ENCODE measurements around the gene ADTRP.
A peak's percentile ranks its signal among the peaks of the same experiment; 100 is the strongest.
"Not testable (repeated sequence)": the region's sequence is repeated elsewhere in the genome, so short reads cannot be mapped to it uniquely, and the experiment has no call there.

Gene ADTRP

DNA sequence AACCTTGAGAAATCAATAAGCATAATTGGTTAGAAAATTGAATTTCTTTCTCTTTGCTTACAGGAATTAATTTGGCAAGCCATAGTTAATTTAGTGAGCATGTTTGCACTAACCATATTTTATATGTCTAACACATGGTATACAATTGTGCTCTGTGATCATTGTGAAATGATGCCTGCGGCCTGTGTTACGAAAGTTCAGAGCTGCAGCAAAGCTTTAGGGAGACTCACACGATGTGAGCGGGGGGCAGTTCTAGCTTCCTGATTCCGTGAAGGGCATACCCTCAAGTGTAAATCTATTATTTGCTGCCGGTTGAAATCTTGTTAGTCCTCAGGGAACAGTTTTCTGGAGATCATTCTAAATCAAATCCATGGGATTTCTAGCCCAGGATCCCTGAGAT, 25.5 kb upstream of the ADTRP start:
- no peak for DNase-seq (ENCODE audit: low read depth in 2 of 3, low spot score in 1 of 3)

DNA sequence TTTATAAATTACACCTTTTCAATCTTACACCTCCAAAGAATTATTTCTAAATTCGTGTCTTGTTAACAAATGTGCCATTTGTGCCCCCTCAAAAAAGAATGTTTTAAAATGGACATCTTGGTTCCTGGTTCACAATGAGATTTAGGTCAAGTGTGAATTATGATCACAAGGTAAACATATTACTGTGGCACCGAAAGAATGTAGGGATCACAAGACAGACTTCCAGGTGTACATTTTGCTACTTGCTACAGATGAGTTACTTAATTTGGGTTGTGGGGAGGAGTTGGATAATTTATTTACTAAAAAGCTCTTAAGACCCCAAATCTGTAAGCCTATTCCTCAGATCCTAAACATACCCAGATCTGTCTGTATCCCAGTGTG, 25.0 kb upstream of the ADTRP start:
- DNase-seq (ENCODE audit: low read depth in 2 of 3, low spot score in 1 of 3), result no peak

DNA sequence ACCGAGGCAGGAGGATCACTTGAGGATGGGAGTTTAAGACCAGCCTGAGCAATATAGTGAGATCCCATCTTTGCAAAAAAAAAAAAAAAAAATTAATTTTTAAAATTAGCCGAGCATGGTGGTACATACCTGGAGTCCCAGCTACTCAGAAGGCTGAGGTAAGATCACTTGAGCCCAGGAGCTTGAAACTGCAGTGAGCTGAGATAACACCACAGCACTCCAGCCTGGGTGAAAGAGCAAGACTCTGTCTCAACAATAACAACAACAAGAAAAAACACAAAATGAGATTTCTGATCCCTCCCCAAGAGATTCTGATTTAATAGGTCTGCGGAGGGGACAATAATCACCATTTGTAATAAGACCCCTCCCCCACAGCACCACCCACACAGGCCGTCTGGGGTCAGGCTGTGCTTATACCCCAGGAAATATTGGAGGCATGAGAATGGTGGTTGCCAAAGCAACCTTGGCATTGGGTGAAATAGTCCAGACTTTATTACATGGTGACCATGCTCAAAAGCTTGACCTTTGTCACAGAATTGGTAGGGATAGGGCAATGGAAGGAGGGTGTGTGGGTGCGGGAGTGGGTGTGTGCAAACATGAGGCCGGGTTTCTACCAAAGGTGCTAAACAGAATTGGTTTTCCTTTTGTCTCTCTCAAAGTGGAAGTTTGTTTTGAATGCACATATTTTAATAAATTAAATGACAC, 24.4 kb upstream of the ADTRP start:
- DNase-seq (ENCODE audit: low read depth in 2 of 3, low spot score in 1 of 3), result no peak

DNA sequence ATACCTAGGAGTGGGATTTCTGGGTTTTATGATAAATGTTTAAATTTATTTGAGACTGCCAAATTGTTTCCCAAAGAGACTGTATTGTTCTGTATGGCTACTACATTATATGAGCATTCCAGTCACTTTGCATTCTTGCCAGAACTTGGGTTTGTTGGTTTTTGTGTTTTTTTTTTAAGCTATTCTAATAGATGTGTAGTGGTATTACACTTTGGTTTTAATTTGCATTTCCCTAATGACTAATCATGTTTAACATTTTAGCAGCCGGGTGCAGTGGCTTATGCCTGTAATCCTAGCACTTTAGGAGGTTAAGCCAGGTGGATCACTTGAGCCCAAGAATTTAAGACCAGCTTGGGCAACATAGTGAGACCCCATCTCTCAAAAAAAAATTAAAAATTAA, 21.9 kb upstream of the ADTRP start:
- not testable (repeated sequence) for DNase-seq (ENCODE audit: low read depth in 2 of 3, low spot score in 1 of 3)

DNA sequence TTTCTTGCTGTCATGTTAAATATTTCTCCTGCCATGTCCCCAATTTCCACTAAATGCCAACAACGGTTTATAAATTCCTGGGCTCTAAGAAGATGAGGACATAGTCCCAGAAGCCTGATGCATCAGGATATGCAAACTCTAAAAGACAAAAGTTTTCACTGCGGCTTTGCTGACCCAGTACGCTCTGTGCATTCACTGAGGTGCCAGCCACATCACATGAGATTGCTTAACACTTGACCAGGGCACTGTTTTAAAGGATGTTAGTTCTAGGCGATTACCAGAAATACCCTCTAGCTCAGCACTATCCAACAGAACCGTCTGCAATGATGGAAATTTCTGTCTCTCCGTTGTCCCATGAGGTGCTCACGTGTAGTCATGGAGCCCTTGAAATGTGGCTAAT, 19.9 kb upstream of the ADTRP start:
- DNase-seq (ENCODE audit: low read depth in 2 of 3, low spot score in 1 of 3), result no peak

DNA sequence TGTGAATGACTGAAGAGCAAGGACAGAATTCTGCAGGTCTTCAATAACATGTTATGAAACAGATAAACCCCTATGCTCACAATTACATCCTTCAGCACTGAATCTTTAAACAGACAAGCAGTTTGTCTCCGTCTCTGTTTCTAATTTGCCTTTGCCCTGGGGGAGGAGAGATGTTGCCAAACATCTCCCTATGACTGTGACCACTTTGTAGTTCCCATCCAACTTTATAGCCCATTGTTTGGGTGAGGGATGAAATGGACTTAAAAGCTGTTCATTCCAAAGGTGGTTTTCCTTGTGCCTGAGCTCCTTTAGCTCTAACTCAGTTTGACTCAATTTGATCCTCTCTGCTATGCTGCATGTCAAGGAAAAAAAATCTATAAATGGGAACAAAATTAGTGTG, 19.5 kb upstream of the ADTRP start:
- no peak for DNase-seq (ENCODE audit: low read depth in 2 of 3, low spot score in 1 of 3)

DNA sequence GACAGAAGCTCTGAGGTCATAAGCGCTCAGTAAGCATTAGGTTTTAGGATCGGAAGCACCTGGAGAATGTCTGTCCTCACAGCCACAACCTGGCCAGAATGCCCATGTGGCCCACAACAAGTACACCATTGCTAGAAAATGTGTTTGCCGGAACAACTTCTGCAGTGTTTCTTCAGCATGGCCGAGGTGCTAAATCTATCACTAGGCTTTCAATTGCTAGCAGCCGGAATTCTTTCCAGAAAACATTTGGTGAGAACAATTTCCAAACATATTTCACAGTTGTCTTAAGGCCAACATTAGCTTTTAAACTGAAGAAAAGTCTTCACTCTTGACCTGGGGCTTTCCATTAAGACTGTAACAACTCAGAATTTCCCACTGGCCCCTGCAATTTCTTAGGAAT, 18.2 kb upstream of the ADTRP start:
- DNase-seq (ENCODE audit: low read depth in 2 of 3, low spot score in 1 of 3), result no peak

DNA sequence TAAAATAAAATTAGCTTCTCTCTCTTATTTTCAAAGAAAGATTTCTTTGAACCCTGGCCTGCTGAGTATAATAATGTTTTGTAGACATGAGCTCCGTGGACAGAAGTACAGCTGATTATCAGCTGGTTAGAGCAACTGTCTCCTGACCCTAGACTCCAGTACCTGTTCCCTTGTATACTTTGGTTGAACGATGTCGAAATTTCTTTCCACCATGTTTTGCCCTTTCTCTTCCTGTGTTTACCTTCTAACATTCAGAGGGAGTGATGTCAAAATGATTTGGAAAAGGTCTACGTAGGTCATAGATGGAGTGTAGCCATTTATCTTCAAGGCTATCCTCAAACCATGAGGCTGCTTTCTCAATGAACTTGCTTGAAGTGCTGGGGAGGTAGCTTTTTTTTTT, 16.8 kb upstream of the ADTRP start:
- DNase-seq (ENCODE audit: low read depth in 2 of 3, low spot score in 1 of 3), result no peak

DNA sequence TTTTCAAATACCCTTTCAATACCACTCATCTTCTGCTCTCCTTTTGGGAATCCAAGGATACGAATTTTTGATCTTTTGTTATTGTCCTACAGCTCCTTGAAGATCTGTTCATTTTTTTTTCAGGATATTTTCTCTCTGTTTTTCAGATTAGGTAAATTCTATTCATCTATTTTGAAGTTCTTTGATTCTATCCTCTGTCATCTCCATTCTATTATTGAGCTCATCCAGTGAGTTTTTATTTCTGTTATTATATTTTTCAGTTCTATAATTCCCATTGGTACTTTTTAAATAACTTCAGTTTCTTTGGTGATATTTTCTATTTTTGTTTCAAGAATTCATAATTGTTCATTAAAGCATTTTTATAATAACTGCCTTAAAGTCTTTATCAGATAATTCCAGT, 14.7 kb upstream of the ADTRP start:
- DNase-seq (ENCODE audit: low read depth in 2 of 3, low spot score in 1 of 3), result no peak

DNA sequence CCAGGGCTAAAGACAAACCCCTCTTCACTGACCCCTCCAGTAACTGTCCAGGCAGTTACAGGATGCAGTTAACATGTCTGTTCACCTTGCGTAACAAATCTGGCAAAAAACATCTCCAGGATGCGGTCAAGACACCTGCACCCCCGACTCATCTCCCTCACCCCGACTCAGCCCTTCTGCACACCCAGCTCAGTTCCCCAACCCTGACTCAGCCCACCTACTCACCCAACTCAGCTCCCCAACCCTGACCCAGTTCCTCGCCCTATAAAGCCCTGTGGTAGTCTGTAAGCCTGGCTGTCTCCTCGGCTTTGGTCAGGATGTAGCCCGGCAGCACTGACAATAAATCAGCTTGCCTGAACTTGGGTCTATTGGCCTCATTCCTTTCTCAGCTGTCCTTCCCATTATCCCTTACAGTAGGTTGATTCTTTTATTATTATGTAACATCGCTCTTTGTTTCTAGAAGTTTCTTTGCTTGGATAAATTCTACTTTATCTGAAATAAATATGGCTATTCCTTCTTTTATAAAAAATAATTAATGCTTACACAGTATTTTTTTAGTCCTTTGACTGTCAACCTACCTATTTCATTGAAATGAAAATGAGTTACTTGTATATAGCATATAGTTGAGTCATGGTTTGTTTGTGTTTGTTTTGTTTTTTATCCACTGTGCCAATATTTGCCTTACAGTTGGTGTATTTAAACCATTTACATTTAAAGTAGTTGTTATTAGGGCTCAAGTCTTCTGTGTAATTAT, 12.9 kb upstream of the ADTRP start:
- DNase-seq (ENCODE audit: low read depth in 2 of 3, low spot score in 1 of 3), result no peak

DNA sequence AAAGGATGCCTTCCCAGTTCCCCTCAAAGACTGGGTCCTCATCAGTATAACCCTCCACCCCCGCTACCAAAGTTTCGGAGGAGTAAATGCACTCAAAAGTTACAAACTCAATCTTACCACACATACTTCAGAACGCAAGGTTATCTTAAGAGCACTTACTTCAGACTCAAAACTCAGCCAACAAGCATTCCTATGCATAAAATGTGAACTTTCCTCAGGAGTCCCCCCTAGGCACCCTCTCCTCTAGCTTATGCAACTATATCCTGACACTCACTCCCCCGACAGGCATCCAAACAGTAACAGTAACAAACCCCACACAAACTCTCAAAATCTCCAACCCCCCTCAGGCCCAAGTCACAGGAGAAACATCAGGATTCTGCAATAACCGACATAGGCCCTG, 11.1 kb upstream of the ADTRP start:
- DNase-seq (ENCODE audit: low read depth in 2 of 3, low spot score in 1 of 3), result no peak

DNA sequence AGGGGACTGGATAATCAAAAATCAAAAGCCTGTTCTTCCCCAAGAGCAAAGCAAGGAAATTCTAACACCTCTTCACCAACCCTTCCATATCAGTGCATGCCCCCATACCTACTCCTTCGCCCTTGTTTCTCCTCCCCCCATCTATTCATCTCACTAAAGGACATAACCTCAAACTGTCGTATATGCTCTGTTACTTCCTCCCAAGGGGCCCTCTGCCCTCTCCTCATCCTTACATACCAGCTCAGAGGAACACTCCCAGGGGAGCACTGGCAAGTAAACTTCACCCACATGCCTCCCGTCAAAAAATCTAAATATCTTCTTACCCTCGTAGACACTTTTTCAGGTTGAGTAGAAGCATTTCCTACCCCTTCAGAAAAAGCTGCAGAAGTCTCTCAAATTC, 9.4 kb upstream of the ADTRP start:
- DNase-seq (ENCODE audit: low read depth in 2 of 3, low spot score in 1 of 3), result no peak

DNA sequence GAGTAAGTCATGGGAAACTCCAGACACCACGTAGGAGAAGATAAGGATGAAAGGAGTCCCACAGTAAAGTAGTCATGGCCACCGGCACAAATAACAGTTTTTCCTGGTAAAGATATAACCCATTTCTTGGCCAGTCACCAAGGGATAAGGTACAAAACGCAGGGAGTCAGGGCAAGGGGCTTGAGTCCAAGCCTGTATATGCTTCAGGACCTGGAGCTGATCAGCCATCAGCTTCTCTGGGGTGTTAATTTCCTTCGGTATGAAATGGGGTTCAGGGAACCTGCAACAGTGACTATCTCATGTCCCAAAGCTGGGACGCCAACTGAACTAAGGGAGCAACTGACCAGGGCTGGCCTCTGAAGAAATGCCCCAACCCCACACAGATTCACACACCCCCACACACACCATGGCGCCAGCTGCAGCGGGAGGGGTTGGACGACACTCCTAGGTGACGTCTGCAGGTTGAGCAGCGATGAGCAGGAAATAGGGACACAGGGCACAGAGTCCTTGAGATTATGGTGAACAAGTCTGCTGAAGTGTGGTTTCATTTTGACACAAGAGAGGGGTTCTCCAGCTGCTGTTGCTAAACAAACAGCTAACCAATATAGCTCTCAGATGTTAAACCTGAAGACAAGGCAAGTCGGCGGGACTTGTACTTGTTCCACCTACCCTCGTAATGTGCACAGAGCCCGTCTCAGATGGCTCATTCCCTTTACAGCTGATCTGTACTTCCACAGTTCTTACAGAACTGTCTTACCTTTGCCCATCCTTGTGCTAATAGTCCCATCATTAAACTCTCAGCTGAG, 7.4 kb upstream of the ADTRP start:
- DNase-seq (ENCODE audit: low read depth in 2 of 3, low spot score in 1 of 3), result peak in 1 of 3 donors; percentile 14

DNA sequence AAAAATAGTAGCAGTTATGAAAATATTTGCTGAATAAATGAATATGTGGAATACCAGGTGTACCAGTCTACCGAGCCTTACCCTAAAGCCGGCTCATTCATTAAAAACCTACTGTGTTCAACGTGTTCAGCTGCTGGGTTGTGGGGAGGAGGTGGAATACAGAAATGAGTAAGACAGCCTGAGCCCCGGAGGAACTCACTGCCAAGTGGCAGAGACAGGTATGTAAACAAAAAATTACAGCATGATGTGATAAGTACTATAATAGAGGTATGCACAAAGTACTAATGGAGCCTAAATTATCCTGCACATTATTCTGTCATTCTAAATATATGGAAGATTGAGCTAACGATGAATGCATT, 6.8 kb upstream of the ADTRP start:
- DNase-seq (ENCODE audit: low read depth in 2 of 3, low spot score in 1 of 3), result peak in 1 of 3 donors; percentile 24

DNA sequence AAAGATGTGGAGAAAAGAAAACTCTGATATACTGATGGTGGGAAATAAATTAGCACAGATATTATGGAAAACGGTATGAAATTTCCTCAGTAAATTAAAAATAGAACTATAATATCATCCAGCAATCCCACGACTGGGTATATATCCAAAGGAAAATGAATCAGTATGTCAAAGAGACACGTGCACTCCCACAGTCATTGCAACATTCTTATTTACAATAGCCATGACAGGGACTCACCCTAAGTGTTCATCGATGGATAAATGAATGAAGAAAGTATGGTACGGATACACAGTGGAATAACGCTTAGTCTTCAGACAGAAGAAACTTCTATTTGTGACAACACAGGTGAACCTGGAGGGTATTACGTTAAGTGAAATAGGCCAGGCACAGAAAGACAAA, 5.7 kb upstream of the ADTRP start:
- no peak for DNase-seq (ENCODE audit: low read depth in 2 of 3, low spot score in 1 of 3)

DNA sequence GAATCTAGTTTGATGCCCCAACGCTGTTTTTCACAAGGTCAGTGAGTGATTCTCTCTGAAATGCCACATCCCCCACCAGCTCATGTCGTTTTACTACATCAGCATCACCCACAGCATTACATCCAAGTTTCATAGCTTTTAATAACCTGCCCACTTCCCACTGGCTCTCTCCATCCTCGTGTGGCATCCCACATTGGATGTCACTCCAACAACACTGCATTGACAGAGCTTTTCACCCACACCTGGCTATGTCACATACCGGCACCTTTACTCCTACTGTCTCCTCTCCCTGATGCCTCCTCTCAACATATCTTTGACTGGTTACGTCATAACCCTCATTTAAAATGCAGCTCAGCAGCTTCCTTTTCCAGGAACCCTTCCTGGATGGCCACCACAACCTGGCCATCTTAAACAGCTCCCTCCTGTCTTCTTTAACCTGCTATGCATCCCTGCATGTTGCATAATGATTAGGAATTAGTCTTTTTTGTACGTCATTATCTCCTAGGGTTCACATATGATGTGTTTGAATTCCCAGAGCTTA, 5.0 kb upstream of the ADTRP start:
- DNase-seq (ENCODE audit: low read depth in 2 of 3, low spot score in 1 of 3), result no peak

DNA sequence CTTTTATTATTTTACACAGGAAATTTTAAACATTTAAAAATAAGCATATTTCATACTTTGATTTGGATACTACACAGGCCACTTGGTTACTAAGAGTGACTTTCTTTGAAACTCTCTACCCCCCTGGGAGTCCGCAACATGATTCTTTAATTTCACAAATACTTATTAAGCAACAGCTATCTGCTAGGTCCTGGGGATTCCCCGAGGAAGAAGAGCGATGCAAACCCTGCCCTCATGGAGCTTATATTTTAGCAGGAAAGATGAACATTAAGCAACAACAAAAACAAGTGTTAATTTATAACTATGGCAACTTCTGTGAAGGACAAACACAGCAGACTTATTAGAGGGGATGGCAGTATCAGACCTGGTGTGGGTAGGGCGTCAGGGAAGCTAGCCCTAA, 3.9 kb upstream of the ADTRP start:
- no peak for DNase-seq (ENCODE audit: low read depth in 2 of 3, low spot score in 1 of 3)

DNA sequence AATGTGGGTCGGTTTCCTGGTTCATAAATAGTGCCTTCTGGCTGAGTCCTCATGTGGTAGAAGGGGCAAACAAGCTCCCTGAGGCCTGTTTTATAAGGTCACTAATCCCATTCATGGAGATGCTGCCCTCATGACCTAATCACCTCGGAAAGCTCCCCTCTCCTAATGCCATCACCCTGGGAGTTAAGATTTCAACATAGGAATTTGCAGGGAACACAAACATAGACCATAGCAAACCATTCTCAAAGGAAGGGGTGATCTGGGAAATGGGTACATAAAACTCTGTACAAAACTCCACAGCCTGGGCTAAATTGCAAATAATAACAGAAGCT, 1.5 kb upstream of the ADTRP start:
- DNase-seq (ENCODE audit: low read depth in 2 of 3, low spot score in 1 of 3), result no peak

DNA sequence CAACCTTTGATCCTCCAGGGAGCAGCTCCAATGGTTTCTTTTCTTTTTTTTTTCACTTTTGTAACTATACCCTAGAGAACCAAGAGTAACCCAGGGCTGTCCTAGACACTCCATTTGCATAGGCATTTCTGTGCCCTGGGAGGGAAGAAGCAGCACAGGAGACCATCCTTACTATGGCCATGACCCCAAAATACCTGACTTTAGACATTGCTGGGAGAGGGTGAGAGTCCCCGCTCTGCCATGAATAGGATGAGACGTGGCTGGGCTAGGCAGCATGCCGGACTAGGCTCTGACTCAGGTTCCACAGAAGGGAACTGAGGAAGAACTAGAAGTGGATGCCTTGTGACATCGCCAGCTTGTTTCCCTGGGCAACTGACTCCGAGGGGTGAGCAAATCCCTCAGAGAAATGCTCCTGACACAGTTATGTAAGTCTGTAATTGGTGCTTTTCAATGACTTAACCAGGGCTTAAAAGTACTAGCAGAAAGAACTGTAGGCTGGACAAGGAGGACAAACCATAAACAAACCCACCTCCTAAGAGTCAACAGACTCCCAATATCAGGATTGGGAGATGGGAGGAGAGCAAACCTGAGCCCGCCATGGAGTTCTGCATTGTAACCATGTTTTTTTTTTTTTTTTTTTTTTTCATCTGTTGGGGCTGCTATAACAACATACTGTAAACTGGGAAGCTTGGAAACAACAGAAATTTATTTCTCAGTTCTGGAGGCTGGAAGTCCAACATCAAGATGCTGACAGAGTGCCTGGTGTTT, 910 bp upstream of the ADTRP start:
- no peak for DNase-seq (ENCODE audit: low read depth in 2 of 3, low spot score in 1 of 3)

DNA sequence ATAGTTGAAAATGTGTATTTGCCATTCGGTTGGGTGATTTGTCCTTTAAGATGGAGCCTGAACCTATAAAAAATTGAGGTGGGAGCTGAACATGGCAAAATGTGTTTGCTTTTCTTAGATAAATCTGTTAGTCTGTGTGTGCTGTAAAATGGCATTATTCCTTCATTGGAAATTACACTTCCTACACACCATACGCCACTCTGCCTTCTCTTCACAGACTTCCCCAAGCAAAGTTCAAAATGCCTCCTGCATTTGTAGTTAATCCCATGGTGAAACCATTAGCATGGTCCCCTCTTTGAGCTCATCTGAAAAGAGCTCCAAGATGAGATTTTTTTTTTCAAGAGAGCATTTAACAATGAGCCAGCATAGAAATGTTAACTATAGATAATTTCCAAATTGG, 567 bp downstream of the ADTRP start:
- DNase-seq (ENCODE audit: low read depth in 2 of 3, low spot score in 1 of 3), result no peak

DNA sequence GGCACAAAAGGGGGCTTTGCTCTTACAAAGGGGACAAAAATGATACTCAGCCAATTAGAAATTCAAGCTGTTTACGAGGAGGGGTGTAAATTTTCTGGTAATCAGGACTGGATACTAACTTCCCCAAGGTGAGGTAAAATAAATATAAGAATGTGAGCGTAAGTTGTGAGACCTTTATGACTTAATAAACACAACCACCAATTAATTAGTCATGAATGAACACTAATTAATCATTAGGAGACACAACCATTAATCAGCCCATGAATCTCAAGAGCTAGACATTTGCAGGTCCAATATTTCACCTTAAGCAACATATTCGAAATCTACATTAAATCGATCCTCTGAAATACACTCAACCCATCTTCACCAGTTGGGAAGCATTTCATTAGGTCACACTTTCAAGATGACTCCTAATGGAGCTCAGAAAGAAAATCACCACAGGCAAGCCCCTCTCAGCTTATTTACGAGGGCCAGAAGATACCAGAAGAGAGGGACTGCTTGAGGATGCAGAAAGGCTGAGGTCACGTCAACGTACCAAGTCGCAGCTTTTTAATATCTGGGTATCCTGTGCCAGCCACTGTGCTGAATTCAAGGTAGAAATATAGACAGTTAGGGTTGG, 2.7 kb downstream of the ADTRP start:
- no peak for DNase-seq (ENCODE audit: low read depth in 2 of 3, low spot score in 1 of 3)

All from stimulated activated CD4-positive, alpha-beta T cell treated with anti-CD3 and anti-CD28 coated beads, Interleukin-12 subunit alpha, Interleukin-12 subunit beta, amount 100 ng/mL, for 48 hours (primary cell).